HG03460 (cell line): ENCODE results near the gene TBK1.

Source experiments
- ATAC-seq: cut with Tn5 transposase; IDR thresholded peaks from one replicate; pipeline ENCODE4 v1.9.1; 2021; ENCODE audit not compliant: unreplicated experiment

TBK1 gene

DNA sequence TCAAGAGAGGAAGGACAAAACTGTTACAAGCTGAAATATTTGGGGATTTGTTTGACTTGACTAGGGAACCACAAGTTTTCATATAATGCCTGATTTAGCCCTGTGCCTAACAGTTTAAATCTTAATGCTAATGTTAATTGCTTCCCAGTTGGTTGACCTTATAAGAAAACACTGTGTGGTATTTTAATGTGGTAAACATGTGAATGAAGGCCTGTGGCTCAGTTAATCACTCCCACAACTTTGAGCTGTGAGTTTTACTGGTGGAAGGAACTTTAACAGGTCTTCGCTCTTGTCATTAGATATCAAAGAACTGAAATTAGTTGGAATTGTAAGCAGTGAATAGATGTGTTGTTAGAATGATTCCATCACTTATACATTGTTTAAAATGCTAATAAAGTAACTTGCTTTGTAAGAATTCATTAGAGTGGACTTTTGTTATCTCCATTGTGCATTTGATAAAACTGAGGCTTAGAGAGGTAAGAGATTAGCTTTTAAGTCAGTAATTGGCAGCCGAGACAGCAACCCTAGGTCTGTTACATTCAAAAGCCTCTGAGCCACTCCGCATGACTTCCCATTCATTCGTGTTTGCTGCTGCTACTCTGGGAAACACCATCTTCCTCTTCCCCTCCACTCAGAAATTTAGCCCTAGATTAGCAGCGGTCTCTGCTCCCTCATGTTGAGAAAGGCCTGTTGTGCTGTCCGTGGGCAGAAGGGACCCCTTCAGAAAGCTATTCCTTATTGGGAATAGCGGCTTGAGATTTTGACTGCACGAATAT, 1.0 kb upstream of the TBK1 start:
- ATAC-seq, result no peak

DNA sequence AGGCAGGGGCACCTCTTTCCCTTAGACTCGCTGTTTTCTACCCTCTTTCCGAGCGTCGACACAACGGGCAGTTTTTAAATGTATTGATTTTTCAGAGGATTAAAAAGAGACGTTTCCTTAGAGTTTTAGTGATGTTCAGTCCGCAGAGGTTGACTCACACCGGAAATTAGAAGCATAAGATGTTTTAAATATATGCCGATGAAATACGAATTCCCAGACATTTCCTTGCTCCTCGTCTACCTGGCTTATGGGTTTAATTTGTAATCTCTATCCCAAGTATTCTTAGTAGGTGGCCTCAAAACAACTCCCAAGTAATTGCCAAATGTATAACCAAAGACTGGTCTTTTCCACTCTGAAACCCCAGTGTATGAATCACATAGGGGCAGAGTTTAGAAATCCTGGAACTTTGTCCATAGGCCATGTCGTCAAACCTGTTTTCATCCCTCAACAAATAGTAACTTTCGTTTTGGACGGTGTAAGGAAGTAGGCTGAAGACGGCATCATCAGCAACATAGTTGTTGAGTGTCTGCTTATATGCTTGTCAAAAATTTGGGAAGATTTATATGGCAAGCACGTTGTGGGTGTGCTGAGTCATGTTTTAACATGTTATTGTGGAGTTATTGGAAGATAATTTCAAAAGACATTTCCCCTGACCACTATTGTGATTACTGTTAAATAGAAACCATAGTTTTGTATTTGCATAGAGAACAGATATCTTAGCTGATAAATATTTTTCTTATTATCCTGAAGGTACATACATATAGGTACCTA, 824 bp downstream of the TBK1 start:
- ATAC-seq, result peak; percentile 0

DNA sequence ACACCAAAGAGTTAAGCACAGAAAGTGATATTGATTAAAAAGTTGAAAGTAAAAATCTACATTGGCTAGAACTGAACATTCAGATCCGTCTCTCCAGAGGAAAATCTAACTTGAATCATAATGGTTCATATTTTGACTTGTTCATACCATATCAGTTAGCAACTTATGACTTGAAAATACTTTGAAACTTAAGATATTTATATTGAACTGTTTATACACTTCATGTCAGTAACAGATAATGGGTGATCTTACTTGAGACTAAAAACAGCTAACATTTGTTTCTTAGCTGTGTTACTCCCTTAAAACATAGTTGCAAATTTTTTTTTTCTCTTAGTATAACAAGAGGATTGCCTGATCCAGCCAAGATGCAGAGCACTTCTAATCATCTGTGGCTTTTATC, 3.6 kb downstream of the TBK1 start:
- no peak for ATAC-seq

DNA sequence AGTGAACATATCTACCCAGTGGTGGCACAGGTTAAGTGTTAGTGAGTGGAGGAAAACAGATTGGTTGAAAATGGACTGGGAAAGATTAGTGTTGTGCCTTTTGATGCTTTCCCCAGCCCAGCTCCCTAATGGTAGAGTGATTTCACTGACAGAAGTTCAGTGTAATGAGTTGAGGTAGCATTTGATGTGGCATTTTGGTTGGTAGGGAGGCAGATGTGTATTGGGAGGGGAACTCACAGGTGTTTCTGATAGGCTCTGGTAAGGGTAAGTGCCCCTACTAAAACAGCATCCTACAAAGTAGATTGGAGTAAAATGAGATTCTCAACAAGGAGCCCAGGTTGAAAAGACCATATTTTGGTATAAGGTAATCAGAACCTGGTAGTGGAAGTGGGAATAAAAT, 4.2 kb downstream of the TBK1 start:
- ATAC-seq, result no peak

DNA sequence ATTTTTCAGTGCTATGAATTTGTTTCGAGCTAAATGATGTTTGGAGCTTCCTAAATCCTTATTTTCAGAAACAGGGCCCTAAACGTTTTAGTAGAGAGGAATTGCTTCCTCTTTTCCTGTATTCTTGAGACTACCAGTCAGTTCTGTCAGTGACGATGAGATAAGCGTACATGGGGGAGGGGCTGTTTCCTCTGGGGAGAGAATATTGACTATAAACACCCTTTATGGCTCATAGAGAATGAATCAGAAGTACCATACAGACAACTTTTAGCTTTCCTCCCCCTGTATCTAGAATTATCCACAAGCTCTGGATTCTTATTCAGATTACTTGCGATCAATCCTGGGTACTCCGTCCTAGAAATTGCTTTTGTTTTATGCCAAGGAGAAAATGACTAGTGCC, 5.1 kb downstream of the TBK1 start:
- no peak for ATAC-seq

DNA sequence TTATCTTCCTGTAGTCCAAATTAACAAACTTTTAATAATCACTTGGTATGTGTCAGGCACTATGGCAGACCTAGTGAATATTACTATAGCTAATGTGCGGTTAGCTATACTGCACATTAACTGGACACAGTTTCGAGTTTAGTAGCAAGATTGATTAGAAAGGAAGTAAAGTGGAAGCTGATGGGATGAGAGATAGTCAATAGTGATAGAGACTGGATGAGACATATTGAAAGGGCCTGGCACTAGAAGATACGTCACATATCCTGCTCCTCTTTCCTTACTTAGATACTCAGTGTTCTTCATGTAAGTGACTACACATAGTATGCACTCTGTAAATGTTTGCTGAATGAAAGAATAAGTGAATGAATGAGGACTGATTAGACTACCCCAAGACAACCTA, 5.5 kb downstream of the TBK1 start:
- no peak for ATAC-seq

DNA sequence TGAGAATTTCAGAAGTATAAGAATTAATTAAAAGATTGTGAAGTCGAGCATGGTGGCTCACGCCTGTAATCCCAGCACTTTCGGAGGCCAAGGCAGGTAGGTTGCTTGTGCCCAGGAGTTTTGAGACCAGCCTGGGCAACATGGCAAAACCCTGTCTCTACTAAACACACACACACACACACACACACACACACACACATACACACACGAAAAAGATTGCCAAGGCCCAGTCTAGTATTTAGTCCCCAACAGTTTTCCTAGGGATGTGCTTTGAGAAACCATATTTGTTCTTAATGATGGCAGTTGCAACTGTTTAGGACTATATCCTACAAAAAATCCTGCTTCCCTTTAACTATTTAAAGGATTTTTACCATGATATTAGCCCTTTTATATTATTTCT, 6.0 kb downstream of the TBK1 start:
- ATAC-seq, result no peak

DNA sequence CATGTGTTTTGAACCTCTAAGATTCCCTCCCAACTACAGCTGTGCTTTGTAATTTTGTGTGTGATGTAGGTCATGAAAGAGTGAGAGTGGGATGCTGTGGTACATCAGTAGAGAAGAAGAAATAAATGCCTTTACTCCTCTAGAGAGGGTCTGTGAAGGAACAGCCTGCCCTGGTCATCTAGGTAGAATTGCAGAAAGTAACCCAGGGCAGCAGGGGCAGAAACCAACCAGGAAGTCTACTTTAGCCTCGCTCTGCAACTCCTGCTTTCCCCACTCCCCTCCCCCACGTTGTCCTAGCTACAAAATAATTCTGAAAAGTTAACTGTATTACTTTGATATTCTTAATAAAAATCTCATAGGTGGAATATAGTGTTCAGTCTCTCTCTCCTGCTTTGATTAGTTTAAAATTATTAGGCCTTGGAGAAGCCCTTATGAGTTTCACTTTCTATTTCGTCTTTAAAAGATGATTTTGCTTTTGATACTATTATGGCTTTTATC, 7.5 kb downstream of the TBK1 start:
- peak; percentile 54 for ATAC-seq

DNA sequence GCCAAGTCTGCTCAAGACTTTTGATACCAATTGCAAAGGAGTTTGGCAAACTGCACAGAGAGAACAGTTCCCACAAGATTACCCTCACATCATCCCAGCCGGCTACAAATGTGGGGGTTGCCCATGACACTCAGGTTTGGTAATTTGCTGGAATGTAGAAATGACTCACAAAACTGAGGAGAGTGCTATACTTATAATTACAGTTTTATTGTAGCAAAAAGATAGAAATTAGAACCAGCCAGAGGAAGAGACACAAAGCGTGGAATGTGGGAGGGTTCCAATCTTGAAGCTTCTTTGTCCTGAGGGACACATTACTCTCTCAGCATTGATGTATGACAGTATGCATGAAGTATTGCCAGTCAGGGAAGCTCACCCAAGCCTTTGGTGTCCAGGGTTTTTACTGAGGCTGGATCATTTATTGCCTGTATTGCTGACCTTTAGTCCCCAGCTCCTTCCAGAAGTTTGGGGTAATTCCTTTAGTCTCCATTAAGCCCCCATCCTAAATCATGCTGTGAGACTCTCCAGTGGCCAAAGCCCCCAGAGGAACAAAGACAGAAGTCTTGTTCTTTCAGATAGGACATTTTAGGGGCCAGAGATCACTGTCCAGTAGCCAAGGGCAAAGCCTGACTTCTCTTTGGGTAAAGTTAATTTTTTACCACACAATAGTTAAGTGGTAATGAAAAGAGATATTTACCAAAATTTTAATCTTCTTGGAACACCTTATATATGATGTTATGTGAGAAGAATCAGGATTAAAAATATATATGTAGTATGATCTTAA, 9.9 kb downstream of the TBK1 start:
- no peak for ATAC-seq

DNA sequence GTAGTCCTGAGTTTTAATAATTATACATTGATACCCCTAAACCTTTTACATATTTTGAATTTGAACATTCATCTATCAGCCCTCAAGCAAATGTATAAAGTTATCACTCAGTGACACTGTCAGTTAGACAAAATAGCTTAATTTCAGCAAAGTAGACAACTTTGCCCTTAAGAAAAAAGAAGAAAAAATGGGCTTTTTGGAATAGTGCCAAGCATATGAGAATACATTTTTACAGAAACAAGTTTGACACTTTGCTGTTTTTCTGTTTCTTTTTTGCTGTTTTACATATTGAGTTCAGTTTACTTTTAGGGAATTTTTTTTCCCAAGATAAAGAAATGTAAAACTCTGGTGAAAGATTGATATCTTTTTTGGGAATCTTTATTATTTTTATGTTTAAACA, 14.3 kb downstream of the TBK1 start:
- no peak for ATAC-seq

DNA sequence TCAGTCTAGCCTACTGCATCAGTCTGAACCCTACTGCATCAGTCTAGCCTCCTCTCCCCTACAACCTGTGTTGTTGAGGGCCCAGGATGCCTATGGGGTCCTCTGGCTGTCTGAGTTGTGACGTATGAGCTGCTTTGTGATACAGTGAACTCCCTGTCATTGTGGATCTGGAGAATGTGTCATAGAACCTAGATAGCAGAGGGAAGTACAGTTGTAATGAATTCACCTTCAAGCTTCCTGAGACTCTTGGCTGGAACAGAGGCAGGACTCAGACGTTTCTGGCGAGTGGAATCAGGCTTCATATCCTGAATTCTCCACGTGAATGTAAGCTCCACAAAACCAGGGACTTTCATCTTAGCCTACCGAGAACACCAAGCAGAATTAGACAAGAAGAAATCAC, 17.0 kb downstream of the TBK1 start:
- ATAC-seq, result no peak

DNA sequence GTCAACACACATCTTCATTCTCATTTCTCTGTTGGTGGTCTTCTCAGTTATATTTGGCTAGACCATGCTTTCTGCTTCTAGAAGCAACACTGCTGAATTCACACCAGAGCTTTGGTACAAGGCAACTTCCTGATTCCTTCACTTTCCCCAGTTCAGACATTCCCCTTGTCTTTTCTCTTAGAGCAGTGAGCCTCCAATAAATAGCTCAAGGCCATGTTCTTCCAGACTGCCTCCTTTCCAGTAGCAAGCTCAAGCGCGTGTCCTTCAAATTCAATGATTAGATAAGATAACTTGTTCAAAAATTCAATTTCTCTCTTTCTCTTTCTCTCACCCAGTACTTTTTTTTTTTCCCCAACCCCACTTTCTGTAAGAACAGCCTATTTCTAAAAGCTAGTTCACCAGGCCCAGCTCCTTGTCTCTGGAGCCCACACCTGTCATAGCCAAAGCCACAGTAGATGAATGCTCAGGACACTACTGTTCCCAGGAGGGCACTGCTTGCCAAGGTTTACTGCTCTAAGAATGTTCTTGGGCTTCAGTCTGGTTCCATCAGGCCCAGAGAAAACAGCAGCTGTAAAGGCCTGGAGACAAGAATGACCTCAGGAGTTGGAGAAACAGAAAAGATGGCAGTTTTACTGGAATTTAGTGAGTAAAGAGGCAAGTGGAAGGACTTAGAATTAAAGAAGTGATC, 17.7 kb downstream of the TBK1 start:
- no peak for ATAC-seq

DNA sequence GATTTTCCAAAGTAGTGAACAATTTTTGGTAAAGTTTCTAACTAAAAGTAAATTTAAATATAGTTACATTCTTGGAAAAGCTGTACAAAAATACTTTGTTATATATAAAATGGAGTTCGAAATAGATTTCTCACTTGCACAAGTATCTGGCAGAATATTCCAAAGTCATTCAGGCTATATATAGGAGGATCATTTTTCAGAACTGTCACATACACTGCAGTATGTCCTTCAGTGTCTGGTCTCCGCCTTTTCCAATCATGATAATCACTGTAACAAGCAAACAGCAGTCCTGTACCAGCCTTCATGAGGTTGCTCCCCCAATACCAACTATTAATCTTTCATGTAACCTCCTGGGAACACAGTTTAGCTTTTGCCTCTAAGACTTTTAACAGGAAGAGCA, 18.6 kb downstream of the TBK1 start:
- ATAC-seq, result no peak

DNA sequence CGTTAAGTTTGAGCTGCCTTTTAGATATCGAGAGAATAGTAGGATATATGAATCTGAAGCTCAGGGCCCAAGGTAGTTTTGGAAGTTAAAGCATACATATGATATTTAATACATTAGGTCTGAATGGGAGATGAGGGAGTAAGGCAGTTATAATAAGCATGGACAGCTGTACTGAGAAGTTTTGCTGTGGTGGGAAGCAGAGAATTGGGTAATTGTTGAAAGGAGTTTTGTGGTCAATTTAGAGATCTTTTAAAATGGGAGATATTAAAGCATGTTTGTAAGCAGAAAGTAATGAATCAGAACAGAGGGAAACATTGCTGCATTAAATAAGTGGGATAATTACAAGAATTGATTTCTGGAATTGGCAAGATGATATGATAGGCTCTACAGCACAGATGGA, 21.3 kb downstream of the TBK1 start:
- ATAC-seq, result no peak

DNA sequence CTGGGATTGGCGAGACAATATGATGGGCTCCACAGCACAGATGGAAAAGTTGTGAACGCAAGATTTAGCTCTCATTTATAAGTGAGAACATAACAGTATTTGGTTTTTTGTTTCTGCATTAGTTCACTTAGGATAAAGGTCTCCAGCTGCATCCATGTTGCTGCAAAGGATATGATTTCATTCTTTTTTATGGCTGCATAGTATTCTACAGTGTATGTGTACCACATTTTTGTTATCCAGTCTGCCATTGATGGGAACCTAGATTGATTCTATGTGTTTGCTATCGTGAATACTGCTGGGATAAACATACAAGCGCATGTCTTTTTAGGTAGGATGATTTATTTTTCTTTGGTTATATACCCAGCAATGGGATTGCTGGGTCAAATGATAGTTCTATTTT, 23.6 kb downstream of the TBK1 start:
- no peak for ATAC-seq

DNA sequence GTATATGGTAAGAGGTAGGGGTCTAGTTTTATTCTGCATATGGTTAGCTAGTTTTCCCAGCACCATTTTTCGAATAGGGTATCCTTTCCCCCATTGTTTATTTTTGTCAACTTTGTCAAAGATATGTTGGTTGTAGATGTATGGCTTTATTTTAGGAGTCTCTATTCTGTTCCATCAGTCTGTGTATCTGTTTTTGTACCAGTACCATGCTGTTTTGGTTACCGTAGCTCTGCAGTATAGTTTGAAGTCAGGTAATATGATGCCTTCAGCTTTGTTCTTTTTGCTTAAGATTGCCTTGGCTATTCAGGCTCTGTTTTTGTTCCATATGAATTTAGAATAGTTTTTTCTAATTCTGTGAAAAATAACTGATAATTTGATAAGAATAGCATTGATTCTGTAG, 24.9 kb downstream of the TBK1 start:
- no peak for ATAC-seq

DNA sequence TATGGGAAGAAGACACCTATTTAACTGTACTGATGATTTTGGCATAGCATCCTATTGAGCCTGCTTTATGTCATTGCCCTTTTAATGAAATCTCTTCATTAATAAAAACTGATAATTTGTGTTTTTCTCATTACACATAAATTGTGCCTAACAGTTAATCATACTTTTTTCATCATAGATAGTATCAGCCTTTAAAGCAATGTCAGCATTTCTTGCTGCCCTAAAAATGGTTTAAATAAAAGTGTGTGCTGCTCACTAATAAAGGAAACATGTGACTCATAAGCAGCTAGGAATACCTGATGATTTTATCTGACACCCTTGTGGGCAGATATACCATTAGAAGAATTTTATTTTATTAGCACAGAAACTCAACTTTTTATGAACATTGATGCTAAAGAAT, 26.7 kb downstream of the TBK1 start:
- ATAC-seq, result no peak

DNA sequence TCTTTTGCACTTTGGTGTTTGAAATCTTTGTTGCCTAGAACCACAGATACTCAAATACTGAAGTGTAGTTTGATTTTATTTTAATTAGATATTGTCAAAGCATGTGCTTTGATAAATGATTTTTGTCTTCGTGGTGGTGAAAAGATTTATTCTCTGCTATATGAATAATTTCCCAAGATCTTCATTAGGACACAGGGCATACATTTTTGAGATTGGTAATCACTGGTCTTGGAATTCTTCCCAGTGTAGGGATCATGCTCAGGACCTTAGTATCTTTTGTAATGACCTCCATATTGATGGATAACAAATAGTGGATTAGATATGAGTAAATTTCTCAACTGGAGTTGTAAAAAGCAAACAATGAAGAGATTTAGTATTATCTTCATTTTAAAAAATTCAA, 28.2 kb downstream of the TBK1 start:
- no peak for ATAC-seq

DNA sequence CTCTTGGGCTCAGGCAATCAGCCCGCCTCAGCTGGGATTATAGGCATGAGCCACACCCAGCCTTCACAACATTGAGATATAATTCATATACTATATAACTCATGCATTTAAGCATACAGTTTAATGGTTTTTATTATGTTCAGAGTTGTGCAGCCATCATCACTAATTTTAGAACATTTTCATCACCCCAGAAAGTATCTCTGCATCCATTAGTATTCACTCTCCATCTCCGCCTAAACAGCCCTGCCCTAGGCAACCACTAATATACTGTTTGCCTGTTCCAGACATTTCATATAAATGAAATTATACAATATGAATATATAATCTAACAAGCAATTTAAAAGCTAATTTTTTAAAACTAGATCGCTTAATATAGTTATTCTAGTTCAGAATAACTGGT, 34.7 kb downstream of the TBK1 start:
- no peak for ATAC-seq

DNA sequence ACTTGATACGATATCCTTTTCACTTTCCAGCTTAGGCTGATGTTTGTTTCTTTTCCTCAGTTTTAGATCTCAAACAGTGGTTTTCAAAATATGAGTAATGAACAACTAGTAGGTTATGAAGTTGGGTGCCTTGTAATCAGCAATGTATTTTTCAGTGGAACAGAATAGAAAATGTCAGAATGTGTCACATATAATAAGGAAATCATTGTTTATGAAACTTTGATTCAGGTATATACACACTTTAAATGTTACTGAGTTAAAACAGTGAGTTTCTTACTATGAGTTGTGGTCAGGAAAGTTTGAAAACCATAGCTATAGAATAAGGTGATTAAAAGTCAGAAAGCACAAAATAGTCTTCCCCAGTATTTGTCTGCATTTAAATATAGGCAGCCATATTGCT, 39.8 kb downstream of the TBK1 start:
- no peak for ATAC-seq

DNA sequence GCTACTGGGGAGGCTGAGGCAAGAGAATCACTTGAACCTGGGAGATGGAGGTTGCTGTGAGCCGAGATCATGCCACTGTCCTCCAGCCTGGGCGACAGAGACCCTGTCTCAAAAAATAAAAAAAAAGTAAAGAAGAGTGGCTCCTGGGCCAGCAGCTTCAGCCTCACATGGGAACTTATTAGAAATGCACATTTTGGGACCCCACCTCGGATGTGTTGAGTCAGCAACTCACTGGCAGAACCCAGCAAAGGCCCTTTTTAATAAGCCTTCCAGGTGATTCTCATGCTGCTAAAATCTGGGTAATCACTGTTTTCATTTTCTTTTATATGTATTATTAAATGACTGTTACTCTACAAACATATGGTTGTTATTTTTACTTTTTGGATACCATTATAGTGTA, 41.6 kb downstream of the TBK1 start:
- ATAC-seq, result no peak
